IPS DF 6.9 (cell line): Measurements from ENCODE around the gene PRKAR2B.

ENCODE experiments used
- DNase-seq: peaks from one replicate; pipeline ENCODE4 v3.0.0-alpha.2; 2013; ENCODE audit warnings: low read depth, low spot score
- H3K27ac ChIP-seq: one replicate; pipeline ENCODE4 v1.5.1; 2013; ENCODE audit warnings: low read length, control low read depth
- H3K27me3 ChIP-seq: 2 replicates; pipeline ENCODE4 v1.6.1; 2013; ENCODE audit warnings: mild to moderate bottlenecking, low read length; ENCODE audit not compliant: control insufficient read depth, insufficient read depth
- H3K36me3 ChIP-seq: 2 replicates; pipeline ENCODE4 v1.6.1; 2013; ENCODE audit warnings: low read length; ENCODE audit not compliant: control insufficient read depth, insufficient read depth
- H3K4me1 ChIP-seq: 2 replicates; pipeline ENCODE4 v1.6.1; 2013; ENCODE audit warnings: low read length; ENCODE audit not compliant: control insufficient read depth, insufficient read depth
- H3K4me3 ChIP-seq: 2 replicates; pipeline ENCODE4 v1.5.1; 2013; ENCODE audit warnings: mild to moderate bottlenecking, low read length
- H3K9me3 ChIP-seq: 2 replicates; pipeline ENCODE4 v1.6.1; 2013; ENCODE audit warnings: low read length, inconsistent platforms; ENCODE audit not compliant: control insufficient read depth, insufficient read depth
- WGBS: extraction: QIAGEN DNeasy Blood & Tissue Kit; methylation state at CpG from one replicate; pipeline ENCODE4 v1.1.7; 2013; ENCODE audit warnings: mixed read lengths, missing lambda C conversion rate; ENCODE audit not compliant: insufficient read length, insufficient coverage; 5-methylcytosine and 5-hydroxymethylcytosine counted together

Gene PRKAR2B

DNA sequence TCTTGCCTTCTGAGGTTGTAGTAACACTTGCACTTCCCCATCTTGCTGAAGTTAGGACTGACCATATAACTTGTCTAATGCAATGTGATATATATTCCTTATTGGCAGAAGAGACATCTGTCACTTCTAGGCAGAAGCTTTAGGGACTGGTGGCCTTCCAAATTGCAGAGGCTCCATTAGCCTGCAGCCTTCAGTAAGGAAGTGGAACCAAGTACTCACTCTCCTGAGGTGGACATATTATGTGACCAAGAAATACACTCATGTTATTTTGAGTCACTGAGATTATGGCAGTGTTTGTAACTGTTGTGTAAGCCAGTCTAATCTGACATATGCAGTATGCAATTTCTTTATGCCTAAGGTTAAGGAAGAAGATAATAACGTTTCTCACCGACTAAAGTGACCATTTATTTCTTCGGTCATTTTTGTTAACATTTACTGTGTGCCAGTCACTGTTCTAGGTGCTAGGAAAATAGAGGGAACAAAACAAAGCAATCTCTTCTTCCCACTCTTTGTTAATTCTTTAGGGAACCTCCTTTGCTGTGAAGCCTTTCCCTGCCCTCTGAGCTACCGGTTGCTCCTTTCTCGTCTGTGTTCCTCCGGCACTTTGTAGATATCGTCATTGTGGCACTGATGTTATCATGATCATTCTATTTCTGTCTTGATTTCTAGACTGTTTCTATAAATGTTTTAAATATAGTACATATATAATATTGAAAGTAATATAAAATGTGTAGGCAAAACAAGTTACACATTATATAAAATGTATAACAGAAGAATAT is 71.4 kb downstream of the PRKAR2B start:
- Histone ChIP-seq H3K27me3 (no peaks in the 10 kb centered on the region), H3K4me1 (no peaks in the 10 kb centered on the region; the same call in 1 of the 2 replicates), H3K36me3 (no peaks in the 10 kb centered on the region), H3K4me3 (no peak overlapping the region), H3K27ac (no peak overlapping the region), H3K9me3 (no peaks in the 10 kb centered on the region)
- no CpG with 5 or more reads among the region's 7 CpGs for WGBS
- no peak for DNase-seq

DNA sequence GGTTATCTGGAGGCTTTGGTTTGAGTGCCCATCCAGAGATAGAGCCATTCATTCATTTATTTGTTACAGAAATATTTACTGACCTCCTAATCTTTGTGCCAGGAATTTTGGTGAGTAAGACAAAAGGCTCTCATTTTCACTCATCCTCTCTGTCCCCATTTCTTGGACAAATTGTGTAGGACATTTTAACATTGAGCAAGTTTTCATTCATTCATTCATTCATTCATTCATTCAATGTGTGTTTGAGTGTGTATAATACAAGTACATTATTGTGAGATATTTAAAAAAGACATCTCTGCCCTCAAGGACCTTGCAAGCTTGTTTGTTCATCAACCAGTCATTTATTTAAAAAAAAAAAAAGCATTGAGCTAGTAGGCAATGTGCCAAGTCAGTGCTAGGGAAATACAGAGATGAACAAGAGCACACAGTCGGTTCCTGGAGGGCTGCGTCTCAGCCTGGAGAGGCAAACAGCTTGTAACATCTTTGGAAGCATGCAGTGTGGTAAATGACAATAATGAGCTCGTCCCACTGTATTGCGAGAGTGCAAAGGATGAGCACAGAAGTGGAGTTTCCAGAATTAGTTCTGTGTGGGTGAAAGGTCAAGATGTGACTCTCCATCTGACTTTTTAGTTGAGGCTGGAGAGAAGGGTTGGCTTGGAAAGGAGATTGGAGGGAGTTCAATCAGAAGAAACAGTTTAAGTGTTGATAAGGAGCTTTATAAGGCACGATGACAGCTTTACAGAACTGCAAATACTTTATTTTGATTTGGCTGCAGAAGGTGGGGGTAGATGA is 73.8 kb downstream of the PRKAR2B start:
- H3K27ac ChIP-seq = no peak overlapping the region
- WGBS = no CpG with 5 or more reads among the region's 5 CpGs

DNA sequence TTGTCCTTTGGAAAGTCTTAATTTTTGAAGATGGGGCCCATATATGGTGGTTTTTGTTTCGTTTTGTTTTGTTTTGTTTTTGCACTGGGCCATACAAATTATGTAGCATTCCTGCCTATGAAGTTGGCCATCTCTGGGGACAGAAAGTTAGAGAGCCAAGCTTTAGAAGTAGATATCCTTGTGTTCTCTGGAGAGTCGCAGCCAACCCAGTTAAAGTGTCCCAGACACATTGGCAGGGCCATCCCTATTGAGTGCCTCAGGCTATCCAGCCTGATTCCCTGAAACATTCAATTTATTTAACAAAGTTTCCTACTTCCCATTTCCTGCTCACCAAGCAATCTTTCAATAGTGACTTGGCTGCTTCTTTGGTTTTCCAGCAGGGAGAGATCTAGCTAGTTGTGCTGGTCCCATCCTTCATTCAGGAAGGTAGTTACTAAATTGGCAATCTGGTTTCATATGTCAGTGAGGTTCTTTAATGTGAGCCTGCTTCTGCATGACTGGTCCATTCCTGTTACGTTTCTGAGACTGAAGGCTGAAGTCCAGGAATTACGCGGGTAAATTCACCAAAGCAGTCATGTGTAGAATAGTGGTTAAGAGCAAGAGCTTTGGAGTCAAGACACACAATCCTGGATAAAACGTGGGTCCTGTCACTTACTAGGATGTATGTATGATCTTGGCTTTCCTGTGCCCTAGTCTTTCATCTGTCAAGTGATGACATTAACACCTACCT is 75.0 kb downstream of the PRKAR2B start:
- no peak for DNase-seq
- Histone ChIP-seq H3K9me3 (no peaks in the 10 kb centered on the region), H3K27ac (no peak overlapping the region), H3K4me1 (no peaks in the 10 kb centered on the region; the same call in 1 of the 2 replicates), H3K36me3 (no peaks in the 10 kb centered on the region), H3K4me3 (no peak overlapping the region), H3K27me3 (no peaks in the 10 kb centered on the region)
- WGBS = no CpG with 5 or more reads among the region's 6 CpGs

More for the DNA sequence above, 73.8 kb downstream of the PRKAR2B start:
- no peaks in the 10 kb centered on the region for H3K9me3 ChIP-seq
- no peaks in the 10 kb centered on the region for H3K36me3 ChIP-seq
- no peak overlapping the region for H3K4me3 ChIP-seq
- no peak for DNase-seq
- H3K4me1 ChIP-seq = no peaks in the 10 kb centered on the region; the same call in 1 of the 2 replicates
- H3K27me3 ChIP-seq = no peaks in the 10 kb centered on the region

DNA sequence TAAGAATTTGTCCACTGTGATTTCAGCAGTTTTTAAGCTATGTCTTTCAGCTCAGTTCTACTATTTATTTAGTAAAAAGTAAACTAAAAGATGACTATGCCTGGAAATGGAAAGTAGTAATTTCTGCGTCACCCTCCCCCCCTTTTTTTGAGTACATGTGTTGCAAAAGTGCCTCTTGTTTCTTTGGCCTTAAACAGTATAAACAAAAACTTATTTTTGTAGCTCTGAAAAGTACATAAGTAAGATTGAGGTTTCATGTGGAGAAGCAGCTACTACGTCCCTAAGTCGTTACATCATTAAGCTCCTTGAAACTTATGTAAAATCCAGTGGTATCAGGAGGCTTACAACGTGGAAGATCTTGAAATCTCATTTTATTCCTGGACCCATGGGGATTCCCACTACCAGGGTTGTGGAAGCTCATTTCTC is 78.0 kb downstream of the PRKAR2B start:
- no peak for DNase-seq
- Histone ChIP-seq H3K4me1 (no peaks in the 10 kb centered on the region), H3K27me3 (no peaks in the 10 kb centered on the region), H3K4me3 (no peak overlapping the region), H3K27ac (no peak overlapping the region), H3K36me3 (no peaks in the 10 kb centered on the region), H3K9me3 (no peaks in the 10 kb centered on the region)
- no CpG with 5 or more reads among the region's 4 CpGs for WGBS

DNA sequence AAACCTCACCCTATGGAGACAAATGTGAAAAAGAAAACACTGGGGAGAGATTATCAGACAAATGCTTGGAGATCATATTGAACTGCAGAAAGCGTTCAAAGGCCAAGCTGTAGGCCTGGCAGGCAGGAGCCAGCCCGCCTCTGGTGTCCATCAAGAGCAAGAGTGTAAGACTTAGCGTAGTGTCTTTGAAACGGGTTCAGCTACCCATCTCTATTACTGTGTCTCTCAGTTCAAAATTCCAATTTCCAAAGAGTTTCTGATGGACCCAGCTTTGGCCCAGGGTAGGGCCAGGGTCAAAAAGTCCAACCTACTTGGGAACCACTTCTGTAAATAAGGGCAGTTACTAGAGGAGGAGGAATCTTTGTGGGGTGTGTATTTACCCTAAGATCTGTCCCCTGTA is 78.9 kb downstream of the PRKAR2B start:
- Histone ChIP-seq H3K4me3 (no peak overlapping the region), H3K27me3 (no peaks in the 10 kb centered on the region), H3K4me1 (no peaks in the 10 kb centered on the region), H3K27ac (no peak overlapping the region), H3K36me3 (no peaks in the 10 kb centered on the region), H3K9me3 (no peaks in the 10 kb centered on the region)
- no peak for DNase-seq
- no CpG with 5 or more reads among the region's 4 CpGs for WGBS

DNA sequence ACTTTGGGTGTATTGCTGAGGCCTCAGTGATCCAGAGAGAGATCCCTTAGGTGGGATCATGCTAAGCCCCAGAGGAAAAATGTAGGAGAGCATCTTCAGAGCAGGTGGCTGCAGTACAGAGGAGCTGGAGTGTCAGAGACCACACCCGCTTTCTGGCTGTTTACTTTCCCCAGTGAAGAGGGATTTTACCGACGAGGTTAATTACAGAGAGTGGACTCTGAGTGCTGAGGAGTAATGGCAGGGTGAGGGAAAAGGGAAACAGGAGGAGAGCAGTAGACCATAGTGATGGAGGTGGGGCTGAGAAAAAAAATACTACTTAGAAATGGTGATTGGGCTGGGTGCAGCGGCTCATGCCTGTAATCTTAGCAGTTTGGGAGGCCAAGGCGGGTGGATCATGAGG is 81.0 kb downstream of the PRKAR2B start:
- H3K4me3 ChIP-seq = no peak overlapping the region
- H3K27ac ChIP-seq = no peak overlapping the region
- H3K36me3 ChIP-seq = no peaks in the 10 kb centered on the region
- H3K9me3 ChIP-seq = no peaks in the 10 kb centered on the region
- no peaks in the 10 kb centered on the region for H3K27me3 ChIP-seq
- DNase-seq = no peak
- no peaks in the 10 kb centered on the region for H3K4me1 ChIP-seq
- WGBS = no CpG with 5 or more reads among the region's 5 CpGs

DNA sequence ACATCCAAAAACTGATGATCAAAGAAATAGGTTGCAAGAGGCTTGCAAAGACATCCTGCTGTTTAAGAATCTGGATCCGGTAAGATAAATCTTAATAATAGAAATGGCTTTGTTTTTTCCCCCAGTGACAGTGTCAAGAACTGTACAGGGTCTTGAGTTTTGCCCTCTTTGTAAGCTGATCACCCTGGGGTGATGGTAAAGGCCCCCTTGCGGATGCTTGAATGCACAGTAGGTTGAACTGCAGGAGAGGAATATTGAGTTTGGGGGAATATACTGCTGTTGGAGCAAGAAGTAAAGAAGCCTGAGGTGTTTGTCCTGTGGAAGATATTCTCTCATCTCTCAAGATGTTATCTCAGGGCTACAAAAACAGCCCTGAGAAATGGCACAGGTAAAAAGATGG is 83.7 kb downstream of the PRKAR2B start:
- no peak overlapping the region for H3K27ac ChIP-seq
- H3K27me3 ChIP-seq = no peaks in the 10 kb centered on the region
- H3K4me1 ChIP-seq = peaks cover 2% of the 10 kb centered on the region; the same call in 1 of the 2 replicates
- H3K4me3 ChIP-seq = no peak overlapping the region
- no peaks in the 10 kb centered on the region for H3K36me3 ChIP-seq
- no CpG with 5 or more reads among the region's 2 CpGs for WGBS
- DNase-seq = no peak
- no peaks in the 10 kb centered on the region for H3K9me3 ChIP-seq

DNA sequence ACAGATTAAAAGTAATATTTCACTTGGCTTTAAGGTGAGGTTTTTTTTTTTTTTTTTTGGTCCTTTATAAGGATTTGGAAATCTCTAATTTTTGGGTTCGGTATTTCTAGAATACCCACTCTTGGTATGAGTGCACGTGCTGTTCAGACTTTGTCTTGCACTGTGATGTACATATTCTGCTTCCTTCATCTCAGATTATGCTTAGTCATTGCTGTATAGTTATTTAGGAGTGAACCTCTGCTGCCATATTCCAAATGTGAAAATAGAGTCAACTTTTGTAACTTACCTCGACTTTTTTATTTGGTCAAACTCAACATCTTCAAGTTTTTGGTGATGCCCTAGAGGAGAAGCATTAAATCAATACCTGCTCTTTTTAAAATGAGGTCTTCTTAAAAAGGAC is 84.2 kb downstream of the PRKAR2B start:
- WGBS = no CpG with 5 or more reads among the region's 3 CpGs
- no peaks in the 10 kb centered on the region for H3K36me3 ChIP-seq
- no peaks in the 10 kb centered on the region for H3K27me3 ChIP-seq
- H3K4me3 ChIP-seq = no peak overlapping the region
- H3K4me1 ChIP-seq = peaks cover 2% of the 10 kb centered on the region; the same call in 1 of the 2 replicates
- no peak for DNase-seq
- no peak overlapping the region for H3K27ac ChIP-seq
- H3K9me3 ChIP-seq = no peaks in the 10 kb centered on the region

DNA sequence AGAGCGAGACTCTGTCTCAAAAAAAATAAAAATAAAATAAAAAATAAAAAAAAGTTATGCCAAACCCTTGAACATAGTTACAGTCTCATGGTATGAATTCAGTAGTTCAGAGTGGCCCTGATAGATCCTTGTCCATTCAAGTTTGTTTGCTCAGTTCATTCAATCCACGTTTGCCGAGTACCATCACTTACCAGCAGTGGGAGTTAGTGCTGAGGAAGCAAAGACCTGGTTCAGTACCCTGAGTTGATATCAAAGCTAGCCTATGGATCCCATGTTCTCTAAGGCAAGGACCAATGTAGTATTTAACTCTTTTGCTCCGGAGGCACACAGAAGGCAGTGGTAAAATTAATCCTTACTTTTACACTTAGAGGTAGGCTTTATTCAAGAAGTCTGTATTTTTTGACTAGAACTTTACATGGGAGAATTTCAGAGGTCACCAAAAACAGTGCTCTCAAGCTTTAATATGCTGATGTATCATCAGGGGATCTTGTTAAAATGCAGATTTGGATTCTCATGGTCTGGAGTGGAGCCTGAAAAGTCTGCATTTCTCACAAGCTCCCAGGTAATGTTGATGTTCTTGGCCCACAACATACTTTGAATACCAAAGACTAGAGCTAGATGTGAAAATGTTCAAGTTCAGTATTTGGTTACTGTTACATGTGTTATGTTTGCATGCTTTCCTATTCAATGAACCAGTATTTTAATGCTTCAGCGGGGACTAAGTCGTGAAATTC is 86.1 kb downstream of the PRKAR2B start:
- Histone ChIP-seq H3K9me3 (no peaks in the 10 kb centered on the region), H3K36me3 (no peaks in the 10 kb centered on the region), H3K27ac (no peak overlapping the region), H3K27me3 (no peaks in the 10 kb centered on the region), H3K4me1 (peaks cover 2% of the 10 kb centered on the region; the same call in 1 of the 2 replicates), H3K4me3 (no peak overlapping the region)
- DNase-seq = no peak
- no CpG with 5 or more reads among the region's 6 CpGs for WGBS

DNA sequence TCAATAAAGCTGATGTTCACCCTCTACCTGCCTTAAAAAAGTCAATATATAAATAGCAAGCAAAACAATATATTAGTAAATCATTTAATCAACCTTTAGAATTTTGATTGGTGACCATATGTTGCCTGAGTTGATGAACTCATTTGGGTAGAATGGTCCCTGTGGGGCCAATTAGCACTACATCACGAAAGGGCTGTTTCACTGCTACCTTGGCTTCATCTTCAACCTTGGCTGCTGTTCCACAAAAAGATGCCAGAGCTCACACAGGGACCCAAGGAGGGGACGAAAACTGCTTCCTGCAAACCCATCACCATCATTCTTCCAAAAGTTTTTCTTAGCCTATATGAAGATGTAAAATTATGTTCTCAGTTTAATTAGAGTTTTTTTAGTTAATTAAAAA is 88.9 kb downstream of the PRKAR2B start:
- WGBS = no CpG with 5 or more reads among the region's 2 CpGs
- Histone ChIP-seq H3K4me1 (peaks cover 2% of the 10 kb centered on the region; the same call in 1 of the 2 replicates), H3K36me3 (no peaks in the 10 kb centered on the region), H3K4me3 (no peak overlapping the region), H3K27ac (no peak overlapping the region), H3K27me3 (no peaks in the 10 kb centered on the region), H3K9me3 (no peaks in the 10 kb centered on the region)
- DNase-seq = no peak
